Ishikawa (cell line): Measurements from ENCODE around the gene OTUB1.

Experiments used
- CEBPB ChIP-seq: IDR thresholded peaks from 2 replicates; pipeline ENCODE4 v1.6.1; 2012
- CREB1 ChIP-seq: IDR thresholded peaks from 2 replicates; pipeline ENCODE4 v1.6.1; 2012; ENCODE audit warnings: low read depth
- EGR1 ChIP-seq: IDR thresholded peaks from 2 replicates; pipeline ENCODE4 v1.6.1; 2012
- EP300 ChIP-seq: IDR thresholded peaks from 2 replicates; pipeline ENCODE4 v1.6.1; 2012; ENCODE audit warnings: borderline replicate concordance
- FOXM1 ChIP-seq: IDR thresholded peaks from 2 replicates; pipeline ENCODE4 v1.6.1; 2012; ENCODE audit warnings: low read depth, borderline replicate concordance
- MAX ChIP-seq: IDR thresholded peaks from 2 replicates; pipeline ENCODE4 v1.6.1; 2012
- RAD21 ChIP-seq: IDR thresholded peaks from 2 replicates; pipeline ENCODE4 v1.6.1; 2012; ENCODE audit warnings: low read depth
- REST ChIP-seq: IDR thresholded peaks from 2 replicates; pipeline ENCODE4 v1.6.1; 2012; ENCODE audit warnings: low read depth, mild to moderate bottlenecking
- TAF1 ChIP-seq: IDR thresholded peaks from 2 replicates; pipeline ENCODE4 v1.6.1; 2012; ENCODE audit warnings: low read depth, mild to moderate bottlenecking
- TCF12 ChIP-seq: IDR thresholded peaks from 2 replicates; pipeline ENCODE4 v1.6.1; 2012; ENCODE audit warnings: low read depth
- TEAD4 ChIP-seq: IDR thresholded peaks from 2 replicates; pipeline ENCODE4 v1.6.1; 2012
- USF1 ChIP-seq: IDR thresholded peaks from 2 replicates; pipeline ENCODE4 v1.6.1; 2012
- YY1 ChIP-seq: IDR thresholded peaks from 2 replicates; pipeline ENCODE4 v1.6.1; 2012; ENCODE audit warnings: low read depth

GRCh38 chr11:64029773-64030172 lies 43.5 kb downstream of the OTUB1 start:
- TF ChIP-seq TAF1, result no peak
- no peak for TF ChIP-seq USF1
- TF ChIP-seq REST, result no peak
- TF ChIP-seq RAD21, result no peak
- no peak for TF ChIP-seq TEAD4
- TF ChIP-seq EP300, result no peak
- no peak for TF ChIP-seq CEBPB
- TF ChIP-seq YY1, result no peak
- TF ChIP-seq EGR1, result no peak
- TF ChIP-seq FOXM1, result no peak
- no peak for TF ChIP-seq CREB1
- no peak for TF ChIP-seq MAX
- TF ChIP-seq TCF12, result no peak
